Upper lobe of left lung (tissue), 6 donors: ENCODE results near the gene SELENOF. TPM values are rescaled to one million over a fixed set of nuclear protein-coding genes. Genes with fewer than 3 reads are reported as not detected.

Experiments
- ATAC-seq, 2 donors: fragments of 200-7000 bp; cut with Tn5 transposase; one replicate each; pipeline ENCODE4 v1.9.1; 2022; ENCODE audit warnings: mild to moderate bottlenecking in 2 of 2, moderate library complexity in 2 of 2; ENCODE audit not compliant: low FRiP score in 2 of 2
- DNase-seq, 2 donors: peaks; one replicate each; pipeline ENCODE4 v3.0.0-alpha.2; 2019 to 2020
- H3K27ac ChIP-seq, 4 donors: fragments of 200-600 bp; sonication (generic); one replicate each; pipeline ENCODE4 v1.5.1; 2016 to 2019
- H3K27me3 ChIP-seq, 4 donors: fragments of 200-600 bp; sonication (generic); one replicate each; pipeline ENCODE4 v1.5.1; 2017 to 2019
- H3K36me3 ChIP-seq, 4 donors: fragments of 200-600 bp; sonication (generic); one replicate each; pipeline ENCODE4 v1.5.1; 2016 to 2019
- H3K4me1 ChIP-seq, 4 donors: fragments of 200-600 bp; sonication (generic); one replicate each; pipeline ENCODE4 v1.5.1; 2018 to 2019
- H3K4me3 ChIP-seq, 4 donors: fragments of 200-600 bp; sonication (generic); one replicate each; pipeline ENCODE4 v1.5.1; 2017 to 2019; ENCODE audit warnings: mild to moderate bottlenecking in 2 of 4, moderate library complexity in 1 of 4
- H3K9me3 ChIP-seq, 4 donors: fragments of 200-600 bp; sonication (generic); one replicate each; pipeline ENCODE4 v1.5.1; 2018 to 2019
- EP300 ChIP-seq, 4 donors: sonication (generic); formaldehyde crosslinking; IDR thresholded peaks; one replicate each; pipeline ENCODE4 v1.5.1; 2017; ENCODE audit warnings: antibody characterized with exemption in 4 of 4, control low read depth in 2 of 4
- POLR2A ChIP-seq, 4 donors: fragments of 450-650 bp; IDR thresholded peaks; one replicate each; pipeline ENCODE4 v1.5.1; 2016 to 2017; ENCODE audit warnings: antibody characterized with exemption in 4 of 4, mild to moderate bottlenecking in 2 of 4
- POLR2AphosphoS5 ChIP-seq, 2 donors: sonication (generic); formaldehyde crosslinking; IDR thresholded peaks; one replicate each; pipeline ENCODE4 v1.5.1; 2017; ENCODE audit warnings: antibody characterized with exemption in 2 of 2
- WGBS, 2 donors: methylation state at CpG; one replicate each; pipeline ENCODE4 v1.1.5; 2017 to 2018; 5-methylcytosine and 5-hydroxymethylcytosine counted together
- total RNA-seq, 6 donors: library from RNA; depleted of rRNA in 4 of 6; stranded (reverse); fragments of >200 nt in 4 of 6; gene quantifications; one replicate each; pipeline versions ENCODE4 v1.1.0 to v1.2.1, GENCODE V29; 2016 to 2021
- TF ChIP-seq, protein P1 (sequence below), 6 experiments: fragments of 450-650 bp in 4 of 6; fragments of 200-600 bp in 2 of 6; sonication (generic) in 2 of 6; IDR thresholded peaks; one replicate each; pipeline ENCODE4 v1.5.1; 2016 to 2019; ENCODE audit warnings: antibody characterized with exemption in 6 of 6
- donor health status: DM: no; HTN: no; CAD: no; lungs with moderate emphysema.
- donor health status: DM: no; HTN: yes; CAD: no; lungs with severe emphysema.

The SELENOF gene
- total RNA-seq, 6 donors from 2014 or later = 23.0 to 217 (median 132) TPM

DNA sequence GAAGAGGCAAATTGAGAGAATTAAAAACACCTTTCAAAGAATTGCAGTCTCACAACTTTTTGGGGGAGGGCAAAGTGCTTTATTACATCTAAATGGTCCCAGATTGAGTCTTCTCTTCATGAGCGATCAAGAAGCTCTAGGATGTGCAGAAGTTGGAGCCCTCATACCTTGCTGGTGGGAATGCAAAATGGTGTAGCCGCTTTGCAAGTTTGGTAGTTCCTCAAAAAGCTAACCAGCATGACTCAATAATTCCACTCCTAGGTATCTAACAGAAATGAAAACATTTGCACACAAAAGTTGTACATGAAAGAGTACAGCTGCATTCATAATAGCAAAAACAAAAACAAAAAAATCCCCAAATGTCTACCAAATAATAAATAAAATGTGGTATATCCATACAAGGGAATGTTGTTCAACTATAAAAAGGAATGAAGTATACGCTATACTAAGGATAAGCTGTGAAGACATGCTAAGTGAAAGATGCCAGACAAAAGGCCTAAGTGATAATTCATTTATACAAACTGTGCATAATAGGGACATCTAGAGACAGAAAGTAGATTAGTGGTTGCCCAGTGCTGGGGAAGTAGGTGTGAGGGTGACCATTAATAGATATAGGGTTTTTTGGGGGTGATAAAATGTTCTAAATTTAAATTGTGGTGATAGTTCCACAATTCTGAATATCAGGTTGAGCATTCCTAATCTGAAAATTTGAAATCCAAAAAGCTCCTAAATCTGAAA, 55.2 kb downstream of the SELENOF start:
- Histone ChIP-seq H3K4me3 (no peak overlapping the region), H3K36me3 (peaks cover 0 to 10% (median 0%) of the 10 kb centered on the region in 4 donors), H3K27me3 (no peaks in the 10 kb centered on the region), H3K9me3 (no peaks in the 10 kb centered on the region), H3K27ac (no peak overlapping the region), H3K4me1 (no peaks in the 10 kb centered on the region)
- DNase-seq (no peak), ATAC-seq (no peak)
- WGBS, 2 donors = 96 to 98% methylated on average over 3 of the region's 3 CpGs
- TF ChIP-seq, protein P1, sequence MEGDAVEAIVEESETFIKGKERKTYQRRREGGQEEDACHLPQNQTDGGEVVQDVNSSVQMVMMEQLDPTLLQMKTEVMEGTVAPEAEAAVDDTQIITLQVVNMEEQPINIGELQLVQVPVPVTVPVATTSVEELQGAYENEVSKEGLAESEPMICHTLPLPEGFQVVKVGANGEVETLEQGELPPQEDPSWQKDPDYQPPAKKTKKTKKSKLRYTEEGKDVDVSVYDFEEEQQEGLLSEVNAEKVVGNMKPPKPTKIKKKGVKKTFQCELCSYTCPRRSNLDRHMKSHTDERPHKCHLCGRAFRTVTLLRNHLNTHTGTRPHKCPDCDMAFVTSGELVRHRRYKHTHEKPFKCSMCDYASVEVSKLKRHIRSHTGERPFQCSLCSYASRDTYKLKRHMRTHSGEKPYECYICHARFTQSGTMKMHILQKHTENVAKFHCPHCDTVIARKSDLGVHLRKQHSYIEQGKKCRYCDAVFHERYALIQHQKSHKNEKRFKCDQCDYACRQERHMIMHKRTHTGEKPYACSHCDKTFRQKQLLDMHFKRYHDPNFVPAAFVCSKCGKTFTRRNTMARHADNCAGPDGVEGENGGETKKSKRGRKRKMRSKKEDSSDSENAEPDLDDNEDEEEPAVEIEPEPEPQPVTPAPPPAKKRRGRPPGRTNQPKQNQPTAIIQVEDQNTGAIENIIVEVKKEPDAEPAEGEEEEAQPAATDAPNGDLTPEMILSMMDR (IDR thresholded peaks at IDR 0.05) = no peak
- no peak for TF ChIP-seq POLR2AphosphoS5 (IDR thresholded peaks at IDR 0.05)
- no peak for TF ChIP-seq EP300 (IDR thresholded peaks at IDR 0.05)
- no peak for TF ChIP-seq POLR2A (IDR thresholded peaks at IDR 0.05)

DNA sequence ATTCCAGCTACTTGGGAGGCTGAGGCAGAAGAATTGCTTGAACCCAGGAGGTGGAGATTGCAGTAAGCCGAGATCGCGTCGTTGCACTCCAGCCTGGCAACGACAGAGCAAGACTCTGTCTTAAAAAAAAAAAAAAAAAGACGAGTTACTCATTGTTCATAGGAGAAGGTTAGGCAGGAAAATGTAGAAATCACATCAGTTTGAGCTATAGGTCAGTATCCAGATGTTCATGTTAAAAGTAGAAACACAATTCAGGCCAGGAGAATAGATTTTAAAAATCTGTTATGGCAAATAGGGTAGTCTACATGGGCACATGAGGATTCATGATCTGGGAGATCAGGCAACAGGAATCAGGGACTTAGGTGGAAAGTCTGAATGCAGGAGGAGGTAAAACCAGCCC, 57.7 kb downstream of the SELENOF start:
- H3K27me3 ChIP-seq = no peaks in the 10 kb centered on the region
- TF ChIP-seq, protein P1 (IDR thresholded peaks at IDR 0.05) = no peak
- no peak for TF ChIP-seq POLR2A (IDR thresholded peaks at IDR 0.05)
- no peak for TF ChIP-seq POLR2AphosphoS5 (IDR thresholded peaks at IDR 0.05)
- TF ChIP-seq EP300 (IDR thresholded peaks at IDR 0.05) = no peak
- ATAC-seq = no peak

DNA sequence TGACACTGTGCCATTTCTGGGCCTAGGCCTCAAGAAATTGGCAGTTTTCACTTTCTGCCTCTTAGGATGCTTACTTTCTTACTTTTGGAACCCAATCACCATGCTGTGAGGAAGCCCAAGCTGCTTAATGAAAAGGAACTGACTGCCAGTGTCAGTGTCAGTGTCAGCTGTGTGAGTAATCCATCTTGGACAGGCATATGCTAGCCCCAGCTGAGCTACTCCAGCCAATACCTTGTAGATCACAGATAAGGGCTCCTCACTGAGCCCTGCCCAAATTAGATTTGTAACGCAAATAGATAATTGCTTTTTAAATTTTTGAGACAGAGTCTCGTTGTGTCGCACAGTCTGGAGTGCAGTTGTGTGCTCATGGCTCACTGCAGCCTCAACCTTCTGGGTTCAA, 59.6 kb downstream of the SELENOF start:
- ATAC-seq = no peak
- TF ChIP-seq, protein P1 (IDR thresholded peaks at IDR 0.05) = no peak
- TF ChIP-seq EP300 (IDR thresholded peaks at IDR 0.05) = no peak
- no peak for TF ChIP-seq POLR2A (IDR thresholded peaks at IDR 0.05)
- no peak for TF ChIP-seq POLR2AphosphoS5 (IDR thresholded peaks at IDR 0.05)
- no peak overlapping the region for H3K27ac ChIP-seq
- H3K9me3 ChIP-seq = no peaks in the 10 kb centered on the region
- H3K36me3 ChIP-seq = no peaks in the 10 kb centered on the region
- no peak overlapping the region for H3K4me3 ChIP-seq
- DNase-seq = no peak
- no peaks in the 10 kb centered on the region for H3K27me3 ChIP-seq
- WGBS, 2 donors = 94 to 96% methylated on average over 3 of the region's 3 CpGs
- no peaks in the 10 kb centered on the region for H3K4me1 ChIP-seq

More for the DNA sequence above, 57.7 kb downstream of the SELENOF start:
- no peaks in the 10 kb centered on the region for H3K36me3 ChIP-seq
- no peak overlapping the region for H3K27ac ChIP-seq
- H3K4me1 ChIP-seq = no peaks in the 10 kb centered on the region
- no peak for DNase-seq
- WGBS, 2 donors = 82 to 94% methylated on average over 6 of the region's 6 CpGs
- H3K4me3 ChIP-seq = no peak overlapping the region
- H3K9me3 ChIP-seq = no peaks in the 10 kb centered on the region

DNA sequence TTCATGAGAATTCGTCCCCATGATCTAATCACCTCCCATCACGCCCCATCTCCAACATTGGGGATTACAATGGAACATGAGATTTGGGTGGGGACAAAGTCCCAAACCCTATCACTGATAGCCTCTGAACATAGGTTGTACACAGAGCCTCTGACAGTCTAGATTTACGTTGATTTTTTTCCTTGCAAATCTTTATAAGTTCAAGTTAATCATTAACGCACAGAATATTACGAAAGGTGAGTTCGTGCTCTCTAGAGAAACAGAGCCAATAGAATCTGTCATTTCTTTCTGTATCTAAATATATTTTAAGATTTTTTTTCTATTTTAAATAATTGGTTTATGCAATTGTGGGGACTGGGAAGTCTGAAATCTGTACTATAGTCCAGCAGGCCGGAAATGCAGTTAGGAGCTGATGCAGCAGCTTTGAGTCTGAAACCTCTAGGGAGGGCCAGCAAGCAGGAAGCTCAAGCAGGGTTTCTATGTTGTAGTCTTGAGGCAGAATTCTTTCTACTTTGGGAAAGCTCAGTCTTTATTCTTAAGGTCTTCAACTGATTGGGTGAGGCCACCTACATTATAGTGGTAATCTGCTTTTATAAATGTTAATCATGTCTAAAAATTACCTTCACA, 61.0 kb downstream of the SELENOF start:
- ATAC-seq (no peak), DNase-seq (no peak)
- WGBS, 2 donors = 80 to 82% methylated on average over 7 of the region's 7 CpGs

More for the DNA sequence above, 61.0 kb downstream of the SELENOF start:
- H3K27me3 ChIP-seq = no peaks in the 10 kb centered on the region
- H3K36me3 ChIP-seq = no peaks in the 10 kb centered on the region
- no peak overlapping the region for H3K4me3 ChIP-seq
- H3K4me1 ChIP-seq = no peaks in the 10 kb centered on the region
- no peak for TF ChIP-seq POLR2AphosphoS5 (IDR thresholded peaks at IDR 0.05)
- no peak for TF ChIP-seq POLR2A (IDR thresholded peaks at IDR 0.05)
- TF ChIP-seq EP300 (IDR thresholded peaks at IDR 0.05) = no peak
- TF ChIP-seq, protein P1 (IDR thresholded peaks at IDR 0.05) = no peak
- H3K9me3 ChIP-seq = no peaks in the 10 kb centered on the region
- H3K27ac ChIP-seq = no peak overlapping the region
